GM12865 (cell line): ENCODE measurements around the gene EVI5L.

ENCODE experiments used
- DNase-seq: peaks from one replicate; pipeline ENCODE4 v3.0.0; 2010; ENCODE audit warnings: low read depth
- H3K4me3 ChIP-seq: 2 replicates; pipeline ENCODE4 v1.5.1; 2011; ENCODE audit warnings: mild to moderate bottlenecking, low read depth, low read length, control low read depth
- CTCF ChIP-seq: IDR thresholded peaks from 2 replicates; pipeline ENCODE4 v1.5.1; 2011; ENCODE audit warnings: low read length, control low read depth, low read depth, inconsistent platforms; ENCODE audit not compliant: insufficient read depth; ENCODE audit errors: missing control alignments

EVI5L gene

GRCh38 chr19:7795555-7796161 is 34.4 kb upstream of the EVI5L start:
- no peak overlapping the region for H3K4me3 ChIP-seq
- TF ChIP-seq CTCF = no peak
- DNase-seq = no peak

GRCh38 chr19:7799640-7800355 is 30.2 kb upstream of the EVI5L start:
- peak; percentile 49 for TF ChIP-seq CTCF
- peak; percentile 82 for DNase-seq
- H3K4me3 ChIP-seq = peak overlapping the region; percentile 60

GRCh38 chr19:7801020-7801570 is 28.9 kb upstream of the EVI5L start:
- H3K4me3 ChIP-seq = no peak overlapping the region
- no peak for DNase-seq
- TF ChIP-seq CTCF = no peak

GRCh38 chr19:7806234-7806633 is 23.8 kb upstream of the EVI5L start:
- H3K4me3 ChIP-seq = no peak overlapping the region
- TF ChIP-seq CTCF = no peak
- DNase-seq = no peak

GRCh38 chr19:7806876-7807275 is 23.1 kb upstream of the EVI5L start:
- TF ChIP-seq CTCF = no peak
- H3K4me3 ChIP-seq = no peak overlapping the region
- DNase-seq = no peak

- no peak for TF ChIP-seq CTCF
- no peak for DNase-seq
- no peak overlapping the region for H3K4me3 ChIP-seq
These were observed 21.9 kb upstream of the EVI5L start for GRCh38 chr19:7808108-7808507.
